Measurements from ENCODE around the gene MLLT3.
"Not testable (repeated sequence)": the region's sequence is repeated elsewhere in the genome, so short reads cannot be mapped to it uniquely, and the experiment has no call there.

MLLT3 gene

GRCh38 chr9:20594608-20595007, 27.7 kb downstream of the MLLT3 start:
- DNase-seq (ENCODE audit: low read depth), result no peak

GRCh38 chr9:20593537-20593936, 28.8 kb downstream of the MLLT3 start:
- DNase-seq (ENCODE audit: low read depth), result no peak

- DNase-seq (ENCODE audit: low read depth), result no peak
These were observed 29.2 kb downstream of the MLLT3 start for GRCh38 chr9:20593105-20593504.

- DNase-seq (ENCODE audit: low read depth), result no peak
These were observed 29.6 kb downstream of the MLLT3 start for GRCh38 chr9:20592673-20593072.

GRCh38 chr9:20591223-20591622, 31.1 kb downstream of the MLLT3 start:
- no peak for DNase-seq (ENCODE audit: low read depth)

GRCh38 chr9:20584968-20585643, 37.2 kb downstream of the MLLT3 start:
- DNase-seq (ENCODE audit: low read depth), result no peak

- not testable (repeated sequence) for DNase-seq (ENCODE audit: low read depth)
These were observed 39.2 kb downstream of the MLLT3 start for GRCh38 chr9:20583088-20583487.

- no peak for DNase-seq (ENCODE audit: low read depth)
These were observed 40.1 kb downstream of the MLLT3 start for GRCh38 chr9:20582150-20582549.

GRCh38 chr9:20580673-20581072, 41.6 kb downstream of the MLLT3 start:
- DNase-seq (ENCODE audit: low read depth), result no peak

- no peak for DNase-seq (ENCODE audit: low read depth)
These were observed 42.6 kb downstream of the MLLT3 start for GRCh38 chr9:20579524-20580314.

GRCh38 chr9:20573023-20573422, 49.3 kb downstream of the MLLT3 start:
- DNase-seq (ENCODE audit: low read depth), result no peak

GRCh38 chr9:20570756-20571155, 51.5 kb downstream of the MLLT3 start:
- DNase-seq (ENCODE audit: low read depth), result no peak

- DNase-seq (ENCODE audit: low read depth), result no peak
These were observed 52.2 kb downstream of the MLLT3 start for GRCh38 chr9:20570087-20570486.

- DNase-seq (ENCODE audit: low read depth), result no peak
These were observed 52.8 kb downstream of the MLLT3 start for GRCh38 chr9:20569525-20569924.

- DNase-seq (ENCODE audit: low read depth), result no peak
These were observed 53.9 kb downstream of the MLLT3 start for GRCh38 chr9:20568400-20568799.

- DNase-seq (ENCODE audit: low read depth), result no peak
These were observed 55.9 kb downstream of the MLLT3 start for GRCh38 chr9:20566401-20566800.

GRCh38 chr9:20564650-20565049, 57.6 kb downstream of the MLLT3 start:
- no peak for DNase-seq (ENCODE audit: low read depth)

GRCh38 chr9:20563917-20564316, 58.4 kb downstream of the MLLT3 start:
- DNase-seq (ENCODE audit: low read depth), result no peak

- no peak for DNase-seq (ENCODE audit: low read depth)
These were observed 60.2 kb downstream of the MLLT3 start for GRCh38 chr9:20562051-20562450.

- DNase-seq (ENCODE audit: low read depth), result no peak
These were observed 60.8 kb downstream of the MLLT3 start for GRCh38 chr9:20561531-20561930.

- DNase-seq (ENCODE audit: low read depth), result no peak
These were observed 62.9 kb downstream of the MLLT3 start for GRCh38 chr9:20559231-20559890.

- DNase-seq (ENCODE audit: low read depth), result peak; percentile 57
These were observed 63.7 kb downstream of the MLLT3 start for GRCh38 chr9:20558566-20559016.
